DMS53 (cell line): Measurements from ENCODE around the gene SPAG9.
"Not testable (repeated sequence)": the region's sequence is repeated elsewhere in the genome, so short reads cannot be mapped to it uniquely, and the experiment has no call there.

Experiments used
- DNase-seq: peaks from one replicate; lab custom pipeline; 2025; lab: John Stamatoyannopoulos, UW

The SPAG9 gene

DNA sequence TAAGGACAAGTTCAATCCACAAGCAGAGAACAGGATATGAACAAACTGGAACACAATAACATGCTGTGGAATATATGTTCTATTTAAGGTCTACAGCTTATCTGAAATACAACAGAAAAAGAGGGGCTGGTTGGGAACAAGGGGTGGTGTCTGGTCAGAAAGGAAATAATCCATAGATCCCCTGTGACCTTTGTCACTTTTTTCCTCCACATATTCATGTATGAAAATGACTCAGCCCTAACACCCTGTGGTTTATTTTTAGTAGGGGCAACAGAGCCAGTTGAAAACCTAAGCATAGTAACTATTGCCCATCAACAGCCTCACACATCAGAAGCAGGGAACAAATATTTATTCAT is 12.3 kb upstream of the SPAG9 start:
- DNase-seq = peak; percentile 65

DNA sequence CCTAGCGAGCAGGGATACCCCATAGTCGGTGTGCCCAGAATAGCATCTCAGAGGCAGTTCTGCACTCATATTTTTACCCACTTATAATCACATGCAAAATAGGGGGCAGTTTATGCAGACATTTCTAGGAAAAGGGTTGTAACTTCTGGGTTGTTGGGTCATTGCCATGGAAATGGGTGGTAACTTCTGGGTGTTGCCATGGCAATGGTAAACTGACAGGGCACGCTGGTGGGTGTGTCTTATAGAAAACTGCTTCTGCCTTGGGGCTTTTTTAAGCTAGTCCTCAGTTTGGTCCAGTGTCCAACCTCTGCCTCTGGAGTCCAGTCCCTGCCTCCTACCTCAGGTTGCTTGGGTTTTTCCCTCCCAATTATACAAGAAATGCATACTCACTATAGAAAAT is 7.4 kb upstream of the SPAG9 start:
- peak; percentile 40 for DNase-seq

DNA sequence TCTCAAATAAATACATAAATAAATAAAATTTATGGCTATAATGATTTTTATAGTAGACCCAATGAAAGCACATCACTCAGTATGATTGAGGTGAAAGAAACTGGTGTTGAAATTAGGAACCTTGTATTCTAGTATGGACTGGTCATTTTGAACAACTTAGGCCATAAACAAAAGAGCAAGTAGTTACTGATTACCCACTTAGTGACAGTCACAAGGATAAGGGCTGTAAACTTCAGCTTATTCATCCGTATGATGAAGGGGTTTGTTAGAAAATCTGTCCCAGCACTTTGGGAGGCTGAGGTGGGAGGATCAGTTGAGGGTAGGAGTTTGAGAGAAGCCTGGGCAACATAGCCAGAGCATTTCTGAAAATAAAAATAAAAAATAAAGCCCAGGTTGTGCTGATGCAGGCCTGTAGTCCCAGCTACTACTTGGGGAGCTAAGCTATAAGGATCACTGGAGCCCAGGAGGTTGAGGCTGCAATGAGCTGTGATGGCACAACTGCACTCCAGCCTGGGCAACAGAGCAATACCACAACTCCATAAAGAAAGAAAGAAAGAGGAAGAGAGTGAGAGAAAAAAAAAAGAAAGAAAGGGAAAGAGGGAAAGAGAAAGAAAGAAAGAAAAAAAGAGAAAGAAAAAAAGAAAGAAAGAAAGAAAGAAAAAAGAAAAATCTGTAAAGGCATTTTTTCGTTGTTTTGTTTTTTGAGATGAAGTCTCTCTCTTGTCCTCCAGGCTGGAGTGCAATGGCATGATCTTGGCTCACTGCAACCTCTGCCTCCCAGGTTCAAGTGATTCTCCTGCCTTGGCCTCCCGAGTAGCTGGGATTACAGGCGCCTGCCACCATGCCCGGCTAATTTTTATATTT is 4.2 kb upstream of the SPAG9 start:
- peak; percentile 15 for DNase-seq

DNA sequence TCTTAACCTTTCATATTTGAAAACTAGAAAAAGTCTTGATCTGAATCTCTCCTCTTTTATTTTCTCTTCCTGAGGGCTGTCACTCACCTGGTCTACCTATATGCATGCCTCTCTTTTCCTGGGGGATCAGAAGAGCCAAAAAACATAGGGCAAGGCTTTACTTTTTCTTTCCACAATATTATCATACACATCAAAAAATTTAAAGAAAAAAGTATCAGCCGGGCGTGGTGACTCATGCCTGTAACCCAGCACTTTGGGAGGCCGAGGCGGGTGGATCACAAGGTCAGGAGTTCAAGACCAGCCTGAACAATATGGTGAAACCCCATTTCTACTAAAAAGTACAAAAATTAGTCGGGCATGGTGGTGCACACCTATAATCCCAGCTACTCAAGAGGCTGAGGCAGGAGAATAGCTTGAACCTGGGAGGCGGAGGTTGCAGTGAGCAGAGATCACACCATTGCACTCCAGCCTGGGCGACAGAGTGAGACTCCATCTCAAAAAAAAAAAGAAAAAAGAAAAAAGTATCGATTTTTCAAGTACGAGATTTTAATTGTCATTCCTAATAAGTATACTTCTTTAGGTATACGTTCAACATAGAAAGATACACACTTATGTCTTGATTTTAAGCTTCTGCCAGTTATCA is 1.9 kb upstream of the SPAG9 start:
- peak; percentile 21 for DNase-seq

DNA sequence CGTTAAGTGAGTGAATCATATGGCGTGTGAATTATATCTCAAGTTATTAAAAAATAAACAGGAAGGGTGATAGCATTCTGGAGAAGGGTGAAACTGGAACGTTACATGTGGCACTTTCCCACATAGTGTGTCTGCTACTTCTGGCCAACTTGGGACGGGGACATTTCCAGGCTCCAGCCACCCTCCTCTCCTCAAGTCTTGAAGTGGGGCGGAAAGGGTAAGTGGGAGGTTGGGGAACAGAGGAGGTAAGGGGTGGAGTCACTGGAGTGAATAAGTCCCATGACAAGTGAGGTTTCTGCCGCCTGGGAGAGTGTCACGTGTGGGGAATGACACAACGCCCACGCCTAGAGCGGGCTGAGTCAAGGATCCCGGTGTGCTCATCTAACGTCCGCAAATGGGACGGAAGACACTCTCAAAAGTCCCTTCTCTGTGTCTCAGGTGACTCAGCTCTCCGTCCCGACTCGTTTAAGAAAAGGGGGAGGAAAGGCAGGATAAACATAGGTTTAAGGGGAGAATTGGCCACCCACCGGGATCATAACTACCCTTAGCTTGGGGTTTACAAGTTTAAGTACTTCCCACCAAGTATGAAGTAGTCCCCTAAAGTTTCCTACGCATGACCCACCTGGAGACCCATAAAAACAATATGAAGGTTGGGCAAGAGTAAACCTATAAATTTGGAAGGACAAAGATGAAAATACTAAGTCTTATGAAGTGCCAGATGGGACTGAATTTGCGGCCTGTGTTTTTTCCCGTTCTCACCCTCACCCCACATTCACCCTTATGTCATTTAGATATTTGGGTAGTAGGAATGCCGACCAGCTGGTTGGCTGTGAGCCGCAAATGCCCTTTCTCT is 1.2 kb upstream of the SPAG9 start:
- peak; percentile 98 for DNase-seq

DNA sequence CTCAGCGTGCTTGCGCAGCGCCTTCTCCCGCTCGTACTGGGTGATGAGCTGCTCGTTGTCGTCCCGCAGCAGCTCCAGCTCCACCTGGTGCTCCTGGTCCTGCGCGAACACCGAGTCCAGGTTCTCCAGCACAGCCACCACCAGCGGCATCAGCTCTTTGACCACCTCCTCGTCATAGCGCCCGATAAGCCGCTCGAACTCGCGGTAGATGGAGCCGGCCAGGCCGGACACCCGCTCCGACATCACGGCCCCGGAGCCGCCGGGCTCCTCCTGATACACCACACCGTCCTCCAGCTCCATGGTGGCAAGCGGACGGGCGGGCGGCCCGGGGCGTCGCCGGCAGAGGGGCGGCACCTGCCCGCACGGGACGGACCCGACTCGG is 320 bp downstream of the SPAG9 start:
- DNase-seq = peak; percentile 93

DNA sequence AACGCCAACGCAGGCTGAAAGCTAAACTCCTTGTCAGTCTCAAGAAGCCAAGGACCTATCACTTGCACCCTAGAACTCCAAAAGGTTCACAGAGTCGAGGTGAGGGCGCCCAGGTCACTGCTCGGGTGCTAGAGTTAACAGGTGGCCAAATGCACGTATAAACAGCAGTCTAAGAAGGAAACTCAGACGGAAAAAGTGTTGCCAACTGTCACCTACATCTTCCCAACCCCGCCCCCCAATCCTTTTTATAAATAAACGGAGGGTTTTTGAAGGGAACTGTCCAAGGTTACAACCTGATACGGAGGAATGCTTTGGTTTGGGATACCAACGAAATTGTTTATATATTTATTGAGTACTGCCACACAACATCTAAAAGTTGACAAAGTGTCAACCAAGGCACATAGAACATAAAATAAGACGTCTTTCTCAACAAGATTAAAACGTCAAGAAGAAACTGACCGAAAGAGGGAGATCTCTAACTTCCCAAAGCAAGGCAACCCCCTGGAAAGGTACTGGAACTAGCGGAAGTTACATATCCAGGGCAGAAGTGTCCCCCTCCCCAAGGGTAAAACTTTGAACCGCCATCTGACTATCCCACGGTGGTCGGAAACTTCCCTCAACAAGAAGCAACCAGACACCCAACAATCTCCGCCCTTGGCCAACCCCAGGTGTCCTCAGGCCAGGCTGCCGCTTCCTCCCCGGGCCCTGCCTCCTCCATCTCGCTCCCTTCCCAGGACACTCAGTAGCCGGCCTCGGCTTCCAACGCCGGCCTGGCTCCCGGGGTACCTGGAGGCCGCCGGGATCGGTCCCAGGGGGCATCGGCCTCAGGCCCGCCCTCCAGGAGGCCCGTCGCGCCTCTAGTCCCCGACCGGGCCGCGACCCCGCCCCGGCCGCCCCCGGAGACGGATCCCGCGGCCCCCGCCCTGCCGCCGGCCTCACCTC is 982 bp downstream of the SPAG9 start:
- peak; percentile 81 for DNase-seq

DNA sequence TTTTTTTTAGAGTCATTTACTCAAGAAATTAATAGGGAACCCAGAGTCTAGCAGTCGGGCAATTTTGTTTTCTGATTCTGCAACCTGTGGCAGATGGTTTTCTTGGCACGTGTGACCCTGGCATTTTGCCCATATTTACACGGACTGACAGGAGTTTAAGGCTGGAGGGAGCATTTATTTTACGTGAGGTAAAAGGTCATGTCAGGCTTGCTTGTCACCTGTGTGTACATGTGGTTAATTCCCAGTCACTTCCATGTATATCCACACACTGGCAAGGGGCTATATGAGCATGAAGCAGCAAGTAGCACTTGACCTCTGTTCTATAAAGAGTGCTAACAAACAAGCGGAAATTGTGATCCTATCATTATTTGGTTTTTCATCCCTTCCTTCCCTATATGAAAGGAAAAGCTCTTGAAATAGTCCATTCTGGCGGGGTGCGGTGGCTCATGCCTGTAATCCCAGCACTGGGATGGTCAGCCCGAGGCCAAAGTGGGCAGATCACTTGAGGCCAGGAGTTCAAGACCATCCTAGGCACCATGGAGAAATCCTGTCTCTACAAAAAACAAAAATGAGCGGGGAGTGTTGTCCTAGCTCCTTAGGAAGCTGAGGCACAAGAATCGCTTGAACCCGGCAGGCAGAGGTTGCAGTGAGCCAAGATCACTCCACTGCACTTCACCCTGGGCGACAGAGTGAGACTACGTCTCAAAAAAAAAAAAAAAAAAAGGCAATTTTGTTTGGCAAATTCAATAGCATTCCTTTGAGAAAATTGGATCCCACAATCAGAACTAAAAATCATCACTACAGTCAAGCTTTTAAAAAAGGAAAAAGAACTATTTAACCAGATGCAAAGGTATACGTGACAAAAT is 2.1 kb downstream of the SPAG9 start:
- peak; percentile 99 for DNase-seq

DNA sequence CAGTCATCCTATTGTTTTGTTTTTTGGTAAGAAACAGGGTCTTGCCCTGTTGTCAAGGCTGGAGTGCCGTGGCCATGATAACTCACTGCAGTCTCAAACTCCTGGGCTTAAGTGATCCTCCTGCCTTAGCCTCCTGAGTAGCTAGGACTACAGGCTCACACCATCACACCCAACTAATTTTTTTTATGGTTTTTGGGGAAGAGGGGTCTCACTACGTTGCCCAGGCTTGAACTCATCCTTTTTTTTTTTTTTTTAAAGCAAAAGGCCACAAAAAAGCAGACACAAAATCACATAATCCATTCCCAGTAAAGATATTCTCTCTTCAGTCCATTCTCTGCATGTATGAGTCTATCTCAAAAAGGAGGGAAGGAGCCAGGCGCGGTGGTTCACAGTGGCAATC is 5.5 kb downstream of the SPAG9 start:
- no peak for DNase-seq

DNA sequence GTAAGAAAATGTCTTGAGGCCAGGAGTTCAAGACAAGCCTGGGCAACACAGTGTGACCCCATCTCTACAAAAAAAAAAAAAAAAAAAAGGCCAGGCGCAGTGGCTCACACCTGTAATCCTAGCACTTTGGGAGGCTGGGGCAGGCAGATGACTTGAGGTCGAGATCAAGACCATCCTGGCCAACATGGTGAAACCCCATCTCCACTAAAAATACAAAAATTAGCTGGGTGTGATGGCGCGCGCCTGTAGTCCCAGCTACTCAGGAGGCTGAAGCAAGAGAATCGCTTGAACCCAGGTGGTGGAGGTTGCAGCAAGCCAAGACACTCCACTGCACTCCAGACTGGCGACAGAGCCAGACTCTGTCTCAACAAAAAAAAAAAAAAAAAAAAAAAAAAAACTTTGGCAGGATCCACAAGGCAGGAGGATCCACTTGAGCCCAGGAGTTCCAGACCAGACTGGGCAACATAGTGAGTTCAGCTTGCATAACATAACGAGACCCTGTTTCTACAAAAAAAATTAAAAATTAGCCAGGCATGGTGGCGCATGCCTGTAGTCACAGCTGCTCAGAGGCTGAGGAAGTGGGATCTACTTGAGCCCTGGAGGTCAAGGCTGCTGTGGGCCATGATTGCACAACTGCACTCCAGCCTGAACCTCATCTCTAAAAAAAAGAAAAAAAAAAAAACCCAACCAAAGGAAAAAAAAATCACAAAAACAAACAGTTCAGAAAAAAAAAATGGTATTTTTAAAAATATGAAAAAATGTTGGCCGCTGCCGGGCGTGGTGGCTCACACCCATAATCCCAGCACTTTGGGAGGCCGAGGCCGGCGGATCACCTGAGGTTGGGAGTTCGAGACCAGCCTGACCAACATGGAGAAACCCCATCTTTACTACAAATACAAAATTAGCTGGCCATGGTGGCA is 8.1 kb downstream of the SPAG9 start:
- peak; percentile 82 for DNase-seq

DNA sequence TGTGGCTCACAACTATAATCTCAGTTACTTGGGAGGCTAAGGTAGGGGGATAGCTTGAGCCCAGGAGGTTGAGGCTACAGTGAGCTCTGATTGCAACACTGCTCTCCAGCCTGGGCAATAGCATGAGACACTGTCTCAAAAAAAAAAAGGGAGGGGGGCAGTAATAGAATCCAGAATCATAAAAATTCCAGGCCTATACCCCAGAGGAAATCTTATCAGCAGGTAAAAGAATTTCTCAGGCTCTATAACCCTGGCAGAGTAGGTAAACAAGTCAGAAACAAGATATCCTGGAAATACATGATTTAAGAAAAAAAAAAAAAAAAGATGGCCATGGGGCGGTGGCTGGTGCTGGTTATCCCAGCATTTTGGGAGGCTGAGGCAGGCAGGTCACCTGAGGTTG is 12.9 kb downstream of the SPAG9 start:
- DNase-seq = no peak

DNA sequence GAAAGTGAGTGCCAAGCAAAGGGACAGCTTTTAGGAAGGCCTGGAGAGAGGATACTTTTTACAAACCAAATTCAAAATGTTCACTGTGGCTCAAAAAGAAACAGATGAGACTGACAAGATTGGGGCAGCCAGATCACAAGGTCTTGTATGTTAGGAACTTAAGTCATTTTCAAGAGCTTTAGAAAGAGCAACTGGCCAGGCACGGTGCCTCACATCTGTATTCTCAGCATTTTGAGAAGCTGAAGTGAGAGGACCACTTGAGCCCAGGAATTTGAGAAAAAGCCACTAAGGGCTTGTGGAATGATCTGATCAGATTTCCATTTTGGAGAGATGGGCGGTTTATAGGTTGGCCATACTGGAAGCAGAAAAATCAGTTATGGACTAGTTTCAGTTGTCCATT is 17.2 kb downstream of the SPAG9 start:
- DNase-seq = no peak

DNA sequence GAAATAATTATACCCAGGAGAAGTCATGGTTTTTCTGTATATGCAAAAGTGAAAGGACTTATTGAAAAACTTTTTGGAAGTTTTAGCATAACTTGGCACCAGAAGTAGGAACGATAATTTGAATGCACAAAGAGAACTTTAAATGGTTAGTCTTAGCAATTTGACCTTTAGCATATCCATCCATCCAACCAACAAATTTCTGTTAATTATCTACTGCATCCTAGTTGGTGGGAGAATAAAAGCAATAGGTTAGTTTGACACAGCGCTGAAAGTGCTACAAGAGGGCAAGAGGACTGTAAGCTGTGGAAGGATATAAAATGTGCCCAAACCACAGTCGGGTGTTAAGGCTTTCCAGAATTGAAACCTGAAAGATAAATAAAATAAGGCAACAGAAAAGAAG is 17.6 kb downstream of the SPAG9 start:
- DNase-seq = no peak

DNA sequence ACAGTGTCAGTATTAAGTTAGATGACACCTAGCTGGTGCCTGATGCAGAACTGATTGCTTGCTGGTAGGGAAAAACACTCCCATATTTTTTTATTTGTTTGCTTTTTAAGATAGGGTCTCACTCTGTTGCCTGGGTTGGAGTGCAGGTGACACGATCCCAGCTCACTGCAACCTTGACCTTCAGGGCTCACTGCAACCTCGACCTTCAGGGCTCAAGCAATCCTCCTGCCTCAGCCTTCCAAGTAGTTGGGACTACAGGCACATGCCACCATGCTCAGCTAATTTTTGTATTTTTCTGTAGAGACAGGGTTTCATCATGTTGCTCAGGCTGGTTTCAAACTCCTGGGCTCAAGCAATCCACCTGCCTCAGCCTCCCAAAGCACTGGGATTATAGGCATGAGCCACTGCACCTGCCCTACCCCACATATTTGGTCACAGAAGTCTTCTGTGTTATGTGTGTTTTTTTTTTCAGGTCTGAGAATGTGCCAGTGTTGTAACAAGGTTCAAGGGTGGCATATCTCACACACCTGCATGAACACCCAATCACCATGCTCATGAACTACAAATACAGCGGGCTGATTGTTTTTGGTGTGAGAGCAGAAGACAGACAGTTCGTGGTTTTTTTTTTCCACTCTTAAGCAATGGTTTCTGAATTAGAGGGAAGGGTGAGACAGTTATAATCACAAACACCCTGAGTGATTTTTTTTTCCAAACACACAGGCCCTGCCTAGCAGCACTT is 22.8 kb downstream of the SPAG9 start:
- peak; percentile 79 for DNase-seq

DNA sequence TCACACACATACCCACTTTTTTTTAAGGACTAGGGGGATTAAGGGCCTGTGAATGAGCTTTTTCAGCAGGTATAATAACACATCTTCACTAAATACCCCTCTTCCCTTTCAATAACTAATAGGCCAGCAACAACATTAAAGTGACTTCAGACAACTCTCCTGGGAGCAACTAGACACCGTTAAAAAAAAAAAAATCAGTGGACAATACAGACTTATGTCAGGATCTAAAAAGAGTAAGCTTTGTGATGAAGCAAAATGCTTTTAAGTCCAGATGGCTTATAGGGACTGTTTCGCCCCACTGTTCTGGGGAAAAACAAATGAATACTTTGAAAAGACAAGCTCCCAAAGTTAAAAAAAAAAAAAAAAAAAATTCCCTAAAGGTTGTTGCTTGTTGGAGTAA is 29.0 kb downstream of the SPAG9 start:
- no peak for DNase-seq

DNA sequence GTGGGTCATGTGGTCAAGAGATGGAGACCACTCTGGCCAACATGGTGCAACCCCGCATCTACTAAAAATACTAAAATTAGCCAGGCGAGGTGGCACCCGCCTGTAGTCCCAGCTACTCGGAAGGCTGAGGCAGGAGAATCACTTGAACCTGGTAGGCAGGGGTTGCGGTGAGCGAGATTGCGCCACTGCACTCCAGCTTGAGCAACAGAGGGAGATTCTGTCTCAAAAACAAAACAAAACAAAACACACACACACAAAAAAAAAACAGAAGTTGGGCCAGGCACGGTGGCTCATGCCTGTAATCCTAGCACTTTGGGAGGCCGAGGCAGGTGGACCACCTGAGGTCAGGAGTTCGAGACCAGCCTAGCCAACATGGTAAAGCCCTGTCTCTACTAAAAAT is 31.8 kb downstream of the SPAG9 start:
- not testable (repeated sequence) for DNase-seq

DNA sequence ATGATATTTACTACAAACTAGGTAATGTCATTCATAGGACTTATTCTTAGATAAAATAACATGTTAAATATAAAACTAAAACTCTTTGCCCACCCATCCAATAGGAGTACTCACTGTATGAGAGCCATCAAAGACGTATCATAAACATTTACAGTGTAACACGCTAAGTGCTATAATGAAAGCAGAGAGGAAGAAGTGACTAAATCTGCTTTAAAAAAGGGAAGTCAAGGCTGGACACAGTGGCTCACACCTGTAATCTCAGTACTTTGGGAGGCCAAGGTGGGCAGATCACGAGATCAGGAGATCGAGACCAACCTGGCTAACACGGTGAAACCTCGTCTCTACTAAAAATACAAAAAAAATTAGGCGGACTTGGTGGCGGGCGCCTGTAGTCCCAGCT is 32.4 kb downstream of the SPAG9 start:
- DNase-seq = no peak

DNA sequence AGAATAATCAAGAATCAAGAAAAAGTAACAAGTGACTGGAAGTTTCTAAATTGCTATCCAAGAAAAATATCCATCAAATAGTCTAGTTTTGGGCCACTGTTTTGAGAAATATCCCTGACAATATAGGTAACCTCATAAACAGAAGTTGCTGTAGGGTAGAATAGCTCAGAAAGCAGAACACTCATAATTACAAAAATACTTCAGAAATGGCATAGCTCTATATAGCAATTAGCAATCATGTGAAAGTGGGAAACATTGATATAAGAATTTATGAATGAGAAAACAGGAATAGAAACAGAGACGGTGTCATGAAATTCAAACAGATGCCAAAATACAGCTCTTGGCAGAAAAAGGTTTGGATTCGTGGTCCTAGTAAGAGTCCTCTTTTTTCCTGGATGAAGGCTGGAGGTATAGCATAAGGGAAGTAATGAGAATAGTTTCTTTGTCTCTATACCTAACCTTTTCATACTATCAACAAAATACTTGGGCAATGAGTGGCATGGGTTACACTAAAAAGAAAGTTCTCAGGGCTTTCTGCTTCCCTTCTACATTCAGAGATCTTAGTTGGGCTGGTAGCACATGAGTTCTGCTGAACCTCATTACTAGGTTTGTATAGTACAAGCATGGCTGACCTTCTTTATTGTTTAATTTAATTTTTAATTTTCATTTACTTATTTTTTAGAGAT is 33.5 kb downstream of the SPAG9 start:
- no peak for DNase-seq
